H1 (cell line): ENCODE measurements around the gene APOC3. TPM values are rescaled to one million over a fixed set of nuclear protein-coding genes. Genes with fewer than 3 reads are reported as not detected.

ENCODE experiments used
- CTCF ChIA-PET: fragments of 300-600 bp; sonication (Branson Sonifier 250); formaldehyde crosslinking; loops from one replicate; lab custom pipeline; 2021; ENCODE audit not compliant: partially characterized antibody; lab: Charles Lee
- POLR2A ChIA-PET: fragments of 300-600 bp; sonication (Branson Sonifier 250); formaldehyde crosslinking; loops from one replicate; lab custom pipeline; 2021; ENCODE audit warnings: inconsistent platforms; ENCODE audit not compliant: partially characterized antibody; lab: Charles Lee
- DNase-seq, 2 experiments: peaks; one replicate each; pipeline versions ENCODE4 v3.0.0 to v3.0.0-alpha.2; 2010 to 2022; ENCODE audit warnings: low spot score in 2 of 2, low read depth in 1 of 2, mixed read lengths in 1 of 2
- FAIRE-seq: peaks from 2 replicates; lab custom pipeline; 2011; peaks lifted over from hg19 to GRCh38; lab: Jason Lieb, UNC
- H2AFZ ChIP-seq: 2 replicates; pipeline ENCODE4 v1.8.1; 2012; ENCODE audit warnings: low read length, inconsistent platforms
- H2AK5ac ChIP-seq: 2 replicates; pipeline ENCODE4 v1.6.1; 2013; ENCODE audit warnings: low read depth, low read length
- H2BK120ac ChIP-seq: replicated peaks from 2 replicates; pipeline ENCODE3; 2013; ENCODE audit warnings: low read depth, low read length, inconsistent platforms
- H2BK12ac ChIP-seq: 2 replicates; pipeline ENCODE4 v1.6.1; 2013; ENCODE audit warnings: low read depth, low read length
- H2BK15ac ChIP-seq: 2 replicates; pipeline ENCODE4 v1.6.1; 2013; ENCODE audit warnings: low read length
- H2BK20ac ChIP-seq: 2 replicates; pipeline ENCODE4 v1.6.1; 2013; ENCODE audit warnings: low read length
- H2BK5ac ChIP-seq: 2 replicates; pipeline ENCODE4 v1.6.1; 2013; ENCODE audit warnings: low read depth, low read length
- H3K14ac ChIP-seq: 2 replicates; pipeline ENCODE4 v1.6.1; 2013; ENCODE audit warnings: inconsistent platforms; ENCODE audit not compliant: insufficient read length
- H3K18ac ChIP-seq: 2 replicates; pipeline ENCODE4 v1.6.1; 2013; ENCODE audit warnings: low read length; ENCODE audit errors: extremely low read depth
- H3K23ac ChIP-seq: 2 replicates; pipeline ENCODE4 v1.6.1; 2013; ENCODE audit warnings: inconsistent platforms; ENCODE audit not compliant: insufficient read length
- H3K23me2 ChIP-seq: 2 replicates; pipeline ENCODE4 v1.6.1; 2013; ENCODE audit warnings: low read depth, low read length
- H3K27ac ChIP-seq: 2 replicates; pipeline ENCODE4 v1.6.1; 2011; ENCODE audit warnings: low read depth, low read length, inconsistent platforms
- H3K27me3 ChIP-seq, 4 experiments: replicated peaks in 1 of 4; 1 replicate in 1 of 4; 2 replicates in 3 of 4; pipeline versions ENCODE4 v1.6.1 to v1.8.1; 2011 to 2013; ENCODE audit warnings: low read length in 3 of 4, mild to moderate bottlenecking in 3 of 4, inconsistent platforms in 2 of 4, mixed read lengths in 2 of 4, moderate library complexity in 1 of 4; ENCODE audit not compliant: control insufficient read depth in 3 of 4, insufficient read depth in 3 of 4; ENCODE audit errors: extremely low read depth in 1 of 4
- H3K36me3 ChIP-seq, 4 experiments: 2 replicates each; pipeline versions ENCODE4 v1.6.1 to v1.8.1; 2011 to 2013; ENCODE audit warnings: mild to moderate bottlenecking in 4 of 4, low read length in 3 of 4, moderate library complexity in 2 of 4, control low read depth in 1 of 4, inconsistent platforms in 1 of 4; ENCODE audit not compliant: insufficient read depth in 4 of 4, control insufficient read depth in 2 of 4
- H3K4ac ChIP-seq: replicated peaks from 2 replicates; pipeline ENCODE3; 2013; ENCODE audit warnings: low read length, low read depth, mixed read lengths, inconsistent platforms; ENCODE audit not compliant: insufficient read length
- H3K4me1 ChIP-seq, 4 experiments: replicated peaks in 1 of 4; 1 replicate in 1 of 4; 2 replicates in 3 of 4; pipeline versions ENCODE4 v1.6.1 to v1.8.1; 2011 to 2013; ENCODE audit warnings: low read length in 3 of 4, inconsistent platforms in 2 of 4, mixed read lengths in 1 of 4; ENCODE audit not compliant: insufficient read depth in 4 of 4, control insufficient read depth in 3 of 4
- H3K4me2 ChIP-seq, 2 experiments: 2 replicates each; pipeline versions ENCODE4 v1.6.1 to v1.8.1; 2011 to 2013; ENCODE audit warnings: low read depth in 2 of 2, low read length in 2 of 2, control low read depth in 1 of 2, inconsistent platforms in 1 of 2, mild to moderate bottlenecking in 1 of 2; ENCODE audit not compliant: insufficient read depth in 1 of 2
- H3K4me3 ChIP-seq, 4 experiments: fragments of 200-600, 300-600 bp in 1 of 4; sonication (generic), shearing (Covaris generic), sonication (Bioruptor Twin) in 1 of 4; 2 replicates each; pipeline versions ENCODE4 v1.5.1 to v1.8.1; 2011 to 2016; ENCODE audit warnings: low read length in 4 of 4, low read depth in 3 of 4, control low read depth in 2 of 4, inconsistent platforms in 2 of 4, mild to moderate bottlenecking in 2 of 4, mixed read lengths in 1 of 4, moderate library complexity in 1 of 4; ENCODE audit not compliant: insufficient read depth in 2 of 4; ENCODE audit errors: extremely low read depth in 1 of 4
- H3K56ac ChIP-seq: replicated peaks from 2 replicates; pipeline ENCODE3; 2013; ENCODE audit warnings: low read depth, mild to moderate bottlenecking, mixed read lengths, low read length, inconsistent platforms; ENCODE audit not compliant: insufficient read length
- H3K79me1 ChIP-seq: 2 replicates; pipeline ENCODE4 v1.6.1; 2013; ENCODE audit warnings: low read depth, low read length, control low read depth
- H3K79me2 ChIP-seq, 2 experiments: 2 replicates each; pipeline versions ENCODE4 v1.6.1 to v1.8.1; 2012 to 2013; ENCODE audit warnings: low read length in 2 of 2, mild to moderate bottlenecking in 2 of 2, inconsistent platforms in 1 of 2; ENCODE audit not compliant: insufficient read depth in 2 of 2, control insufficient read depth in 1 of 2
- H3K9ac ChIP-seq, 4 experiments: replicated peaks in 1 of 4; 1 replicate in 1 of 4; 2 replicates in 3 of 4; pipeline versions ENCODE4 v1.6.1 to v1.8.1; 2011 to 2013; ENCODE audit warnings: low read depth in 3 of 4, low read length in 3 of 4, control low read depth in 2 of 4, mild to moderate bottlenecking in 2 of 4, moderate library complexity in 2 of 4, inconsistent platforms in 1 of 4; ENCODE audit errors: extremely low read depth in 1 of 4
- H3K9me3 ChIP-seq, 2 experiments: 2 replicates each; pipeline versions ENCODE4 v1.6.1 to v1.8.1; 2012 to 2013; ENCODE audit warnings: mild to moderate bottlenecking in 2 of 2, moderate library complexity in 2 of 2, control low read depth in 1 of 2, inconsistent platforms in 1 of 2, low read depth in 1 of 2, low read length in 1 of 2, mixed read lengths in 1 of 2; ENCODE audit not compliant: insufficient read depth in 2 of 2
- H4K20me1 ChIP-seq, 2 experiments: replicated peaks in 1 of 2; 2 replicates each; pipeline versions ENCODE3 to v1.8.1; 2011 to 2013; ENCODE audit warnings: inconsistent platforms in 2 of 2, low read length in 2 of 2, mild to moderate bottlenecking in 1 of 2; ENCODE audit not compliant: insufficient read depth in 2 of 2, control insufficient read depth in 1 of 2
- H4K5ac ChIP-seq: 2 replicates; pipeline ENCODE4 v1.6.1; 2013; ENCODE audit warnings: low read length, low read depth, mixed read lengths, inconsistent platforms; ENCODE audit not compliant: insufficient read length
- H4K8ac ChIP-seq: 2 replicates; pipeline ENCODE4 v1.8.0; 2013; ENCODE audit warnings: mild to moderate bottlenecking, moderate library complexity, low read length, inconsistent platforms; ENCODE audit not compliant: insufficient read depth; ENCODE audit errors: extremely low read depth
- H4K91ac ChIP-seq: replicated peaks from 2 replicates; pipeline ENCODE3; 2013; ENCODE audit warnings: low read length, mixed read lengths, inconsistent platforms; ENCODE audit not compliant: insufficient read length
- ASH2L ChIP-seq: fragments of 200-600, 300-600 bp; sonication (generic); IDR thresholded peaks from one replicate; pipeline ENCODE4 v1.7.1; 2017; ENCODE audit warnings: low read length
- EGR1 ChIP-seq: IDR thresholded peaks from 2 replicates; pipeline ENCODE4 v1.6.1; 2011; ENCODE audit warnings: low read depth, low read length, borderline replicate concordance
- EP300 ChIP-seq, 2 experiments: IDR thresholded peaks; 1 replicate in 1 of 2; 2 replicates in 1 of 2; pipeline ENCODE4 v1.6.1; 2011 to 2012; ENCODE audit warnings: low read depth in 2 of 2, low read length in 2 of 2, mild to moderate bottlenecking in 2 of 2, borderline replicate concordance in 1 of 2, inconsistent platforms in 1 of 2, moderate library complexity in 1 of 2
- FOSL1 ChIP-seq: IDR thresholded peaks from 2 replicates; pipeline ENCODE4 v1.6.1; 2011; ENCODE audit warnings: mild to moderate bottlenecking, low read depth, low read length, moderate library complexity; ENCODE audit not compliant: insufficient read depth
- JUND ChIP-seq: IDR thresholded peaks from 2 replicates; pipeline ENCODE4 v1.6.1; 2011; ENCODE audit warnings: mild to moderate bottlenecking, improper control_type of control experiment, low read length
- KDM1A ChIP-seq: fragments of 200-600, 300-600 bp; sonication (generic); IDR thresholded peaks from 2 replicates; pipeline ENCODE4 v1.7.1; 2016; ENCODE audit warnings: mild to moderate bottlenecking, low read length, borderline replicate concordance
- MAFK ChIP-seq: IDR thresholded peaks from 2 replicates; pipeline ENCODE4 v1.6.1; 2012; ENCODE audit warnings: low read depth, mild to moderate bottlenecking, improper control_type of control experiment, low read length
- MAX ChIP-seq: IDR thresholded peaks from 2 replicates; pipeline ENCODE4 v1.6.1; 2012; ENCODE audit warnings: inconsistent platforms
- NANOG ChIP-seq: IDR thresholded peaks from 2 replicates; pipeline ENCODE4 v1.6.1; 2011; ENCODE audit warnings: low read length, low read depth, mild to moderate bottlenecking, inconsistent platforms; ENCODE audit not compliant: insufficient read depth, poor library complexity, severe bottlenecking
- POU5F1 ChIP-seq: IDR thresholded peaks from 2 replicates; pipeline ENCODE4 v1.6.1; 2011; ENCODE audit warnings: low read depth, mild to moderate bottlenecking, low read length, moderate library complexity
- SIRT6 ChIP-seq: IDR thresholded peaks from one replicate; pipeline ENCODE4 v1.7.1; 2012; ENCODE audit warnings: low read length, inconsistent platforms
- TEAD4 ChIP-seq: IDR thresholded peaks from 2 replicates; pipeline ENCODE4 v1.6.1; 2012; ENCODE audit warnings: low read depth, low read length, inconsistent platforms, mixed read lengths
- YY1 ChIP-seq: IDR thresholded peaks from 2 replicates; pipeline ENCODE4 v1.6.1; 2011; ENCODE audit warnings: low read depth, mild to moderate bottlenecking, low read length
- WGBS, 2 experiments: shearing (Covaris generic) in 1 of 2; methylation state at CpG; one replicate each; pipeline versions ENCODE4 v1.1.6 to v1.1.7; 2013 to 2015; ENCODE audit warnings: low lambda C conversion rate in 2 of 2, mixed read lengths in 2 of 2, inconsistent platforms in 1 of 2, low coverage in 1 of 2, missing lambda C conversion rate in 1 of 2; ENCODE audit not compliant: insufficient replicate concordance in 2 of 2, insufficient coverage in 1 of 2, insufficient read length in 1 of 2; ENCODE audit errors: extremely low coverage in 1 of 2, missing lambda C conversion rate in 1 of 2; 5-methylcytosine and 5-hydroxymethylcytosine counted together
- polyA plus RNA-seq, 7 experiments: library from polyadenylated mRNA; depleted of rRNA in 3 of 7; stranded (reverse) in 5 of 7; unstranded in 2 of 7; fragments of >200 nt in 5 of 7; fragments of 200-250 nt in 2 of 7; gene quantifications; 1 replicate in 5 of 7; 2 replicates in 1 of 7; 4 replicates in 1 of 7; pipeline versions ENCODE4 v1.2.1 to v1.2.3, GENCODE V29; 2011 to 2013; ENCODE audit warnings: missing spikeins in 2 of 7, mixed read lengths in 2 of 7
- total RNA-seq: library from RNA; stranded (reverse); fragmentation: NEBNext Ultra II Directional; extraction: Animal tissue kit (Norgen Biotek cat#: 25700); gene quantifications from 2 replicates; pipeline ENCODE4 v1.2.1, GENCODE V29; 2021

The APOC3 gene
- total and polyA plus RNA-seq, 2 of the 8 experiments (the other 6 are each of a cell fraction or from before 2014, with no cell fraction given), result not detected

GRCh38 chr11:116786326-116786725, 43.4 kb upstream of the APOC3 start:
- WGBS, 2 experiments, result 85% methylated on average over 2 of the region's 2 CpGs; no CpG with 5 or more reads in 1 of the 2 experiments
- H3K23ac ChIP-seq, result no peak overlapping the region
- no peak overlapping the region for H3K56ac ChIP-seq
- peaks cover 2 to 9% (median 3%) of the 10 kb centered on the region in 4 experiments for H3K4me1 ChIP-seq
- H3K9me3 ChIP-seq, result no peaks in the 10 kb centered on the region
- TF ChIP-seq MAFK (no peak), SIRT6 (no peak), KDM1A (no peak), YY1 (no peak), TEAD4 (no peak), EGR1 (no peak), MAX (no peak), POU5F1 (no peak), EP300 (IDR thresholded peaks at IDR 0.05; ENCODE audit: borderline replicate concordance in 1 of 2, low read depth in 2 of 2, low read length in 2 of 2) (no peak), FOSL1 (no peak), ASH2L (no peak), NANOG (no peak), JUND (no peak)
- H4K8ac ChIP-seq, result no peak overlapping the region
- peaks cover 0 to 15% of the 10 kb centered on the region in 2 experiments; a peak in 2 of 4 replicates for H3K79me2 ChIP-seq
- no peak overlapping the region for H3K27ac ChIP-seq
- H3K4me2 ChIP-seq, result peak overlapping the region in 1 of 2 experiments; percentile 94; a peak in 1 of 4 replicates
- H3K4me3 ChIP-seq, result no peak overlapping the region
- H3K14ac ChIP-seq, result no peak overlapping the region
- no peak overlapping the region for H2BK20ac ChIP-seq
- no peak overlapping the region for H2AK5ac ChIP-seq
- ChIA-PET POLR2A (interaction anchor here (1.0 to 6.0 kb wide), 5 partner anchors 10 to 445 kb away, joined by 3 to 29 read pairs (median 4); partner anchors contain the start of genes APOA1, BUD13 and PCSK7), CTCF (interaction anchor here (0.6 to 12.1 kb wide), 7 partner anchors 9 to 1035 kb away, joined by 3 to 237 read pairs (median 4); partner anchors contain the start of genes APOA1 and APOC3)
- peaks cover 5% of the 10 kb centered on the region; the same call in 1 of the 2 replicates for H3K79me1 ChIP-seq
- no peak for FAIRE-seq
- H2AFZ ChIP-seq, result no peak overlapping the region
- H3K23me2 ChIP-seq, result peaks cover 11% of the 10 kb centered on the region
- H2BK120ac ChIP-seq, result no peak overlapping the region
- no peak overlapping the region for H2BK5ac ChIP-seq
- peaks cover 0 to 11% (median 3%) of the 10 kb centered on the region in 4 experiments; a peak in 4 of 7 replicates for H3K27me3 ChIP-seq
- H4K5ac ChIP-seq, result no peak overlapping the region
- DNase-seq, result no peak
- no peak overlapping the region for H3K9ac ChIP-seq
- no peak overlapping the region for H3K4ac ChIP-seq
- no peaks in the 10 kb centered on the region for H4K20me1 ChIP-seq
- H3K36me3 ChIP-seq, result peaks cover 34 to 52% (median 41%) of the 10 kb centered on the region in 4 experiments
- no peak overlapping the region for H2BK12ac ChIP-seq
- H3K18ac ChIP-seq, result no peak overlapping the region
- H4K91ac ChIP-seq, result no peak overlapping the region
- H2BK15ac ChIP-seq, result no peak overlapping the region
